Measurements from ENCODE around the gene NDNF. TPM values are rescaled to one million over a fixed set of nuclear protein-coding genes. Genes with fewer than 3 reads are reported as not detected.

Gene NDNF
- total RNA-seq, 6 experiments from 2014 or later = 0.12 to 0.14 TPM; not detected in 4

DNA sequence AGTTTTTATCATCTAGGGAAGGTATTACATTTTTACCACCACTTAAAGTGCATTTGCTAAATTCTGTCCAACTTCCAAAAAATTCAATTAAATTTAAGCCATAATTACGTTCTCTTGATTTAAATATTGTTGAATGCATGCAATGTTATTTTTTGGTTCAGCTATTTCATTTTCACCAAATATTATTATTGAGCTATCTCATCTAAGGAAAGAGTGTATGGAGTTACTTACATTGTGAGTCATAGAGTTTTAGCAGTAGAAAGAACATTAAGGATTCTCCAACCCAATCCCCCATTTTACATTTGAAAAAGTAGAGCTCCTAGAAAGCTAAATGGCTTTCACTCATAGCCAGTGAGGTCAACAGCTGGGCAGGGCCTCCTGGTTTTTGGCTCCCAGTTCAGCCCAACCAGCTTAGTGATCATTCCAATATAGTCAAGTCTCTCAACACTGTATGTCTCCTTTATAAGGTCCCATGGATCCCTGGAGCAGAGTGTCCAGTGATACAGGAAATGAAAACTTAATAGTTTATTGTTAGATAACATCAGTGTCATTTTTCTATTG lies 60.5 kb downstream of the NDNF start:
- TF ChIP-seq, protein P1, sequence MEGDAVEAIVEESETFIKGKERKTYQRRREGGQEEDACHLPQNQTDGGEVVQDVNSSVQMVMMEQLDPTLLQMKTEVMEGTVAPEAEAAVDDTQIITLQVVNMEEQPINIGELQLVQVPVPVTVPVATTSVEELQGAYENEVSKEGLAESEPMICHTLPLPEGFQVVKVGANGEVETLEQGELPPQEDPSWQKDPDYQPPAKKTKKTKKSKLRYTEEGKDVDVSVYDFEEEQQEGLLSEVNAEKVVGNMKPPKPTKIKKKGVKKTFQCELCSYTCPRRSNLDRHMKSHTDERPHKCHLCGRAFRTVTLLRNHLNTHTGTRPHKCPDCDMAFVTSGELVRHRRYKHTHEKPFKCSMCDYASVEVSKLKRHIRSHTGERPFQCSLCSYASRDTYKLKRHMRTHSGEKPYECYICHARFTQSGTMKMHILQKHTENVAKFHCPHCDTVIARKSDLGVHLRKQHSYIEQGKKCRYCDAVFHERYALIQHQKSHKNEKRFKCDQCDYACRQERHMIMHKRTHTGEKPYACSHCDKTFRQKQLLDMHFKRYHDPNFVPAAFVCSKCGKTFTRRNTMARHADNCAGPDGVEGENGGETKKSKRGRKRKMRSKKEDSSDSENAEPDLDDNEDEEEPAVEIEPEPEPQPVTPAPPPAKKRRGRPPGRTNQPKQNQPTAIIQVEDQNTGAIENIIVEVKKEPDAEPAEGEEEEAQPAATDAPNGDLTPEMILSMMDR (IDR thresholded peaks at IDR 0.05) = no peak
- no peak for DNase-seq
- Mint-ChIP-seq H3K9me3 (no peaks in the 10 kb centered on the region), H3K36me3 (ENCODE audit: low read depth) (no peaks in the 10 kb centered on the region), H3K4me3 (no peak overlapping the region), H3K27me3 (ENCODE audit: insufficient read depth) (no peaks in the 10 kb centered on the region; the same call in 1 of the 2 replicates), H3K27ac (no peak overlapping the region), H3K4me1 (ENCODE audit: low read depth) (no peaks in the 10 kb centered on the region)

DNA sequence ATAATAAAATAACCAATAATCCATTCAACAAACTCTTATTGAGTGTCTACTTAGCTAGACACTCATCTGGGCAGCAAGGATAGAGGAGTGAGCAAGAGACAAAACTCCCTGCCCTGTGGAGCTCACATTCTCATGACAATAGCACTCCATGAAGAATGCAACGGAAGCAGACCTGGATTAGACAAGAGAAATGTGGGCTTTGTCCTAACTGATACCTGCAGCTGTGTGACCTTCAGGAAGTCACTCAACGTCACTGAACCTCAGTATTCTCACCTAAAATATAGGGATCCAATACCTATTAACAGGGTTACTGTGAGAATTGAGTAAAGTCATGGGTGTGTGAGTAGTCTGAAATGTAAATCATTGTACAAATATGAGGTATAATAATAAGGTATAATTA lies 61.2 kb downstream of the NDNF start:
- TF ChIP-seq, protein P1 (IDR thresholded peaks at IDR 0.05) = no peak
- no peaks in the 10 kb centered on the region for H3K27me3 Mint-ChIP-seq (ENCODE audit: insufficient read depth)
- no peaks in the 10 kb centered on the region for H3K9me3 Mint-ChIP-seq
- H3K36me3 Mint-ChIP-seq (ENCODE audit: low read depth) = no peaks in the 10 kb centered on the region
- no peak for DNase-seq
- no peaks in the 10 kb centered on the region for H3K4me1 Mint-ChIP-seq (ENCODE audit: low read depth)
- H3K4me3 Mint-ChIP-seq = no peak overlapping the region
- H3K27ac Mint-ChIP-seq = no peak overlapping the region

DNA sequence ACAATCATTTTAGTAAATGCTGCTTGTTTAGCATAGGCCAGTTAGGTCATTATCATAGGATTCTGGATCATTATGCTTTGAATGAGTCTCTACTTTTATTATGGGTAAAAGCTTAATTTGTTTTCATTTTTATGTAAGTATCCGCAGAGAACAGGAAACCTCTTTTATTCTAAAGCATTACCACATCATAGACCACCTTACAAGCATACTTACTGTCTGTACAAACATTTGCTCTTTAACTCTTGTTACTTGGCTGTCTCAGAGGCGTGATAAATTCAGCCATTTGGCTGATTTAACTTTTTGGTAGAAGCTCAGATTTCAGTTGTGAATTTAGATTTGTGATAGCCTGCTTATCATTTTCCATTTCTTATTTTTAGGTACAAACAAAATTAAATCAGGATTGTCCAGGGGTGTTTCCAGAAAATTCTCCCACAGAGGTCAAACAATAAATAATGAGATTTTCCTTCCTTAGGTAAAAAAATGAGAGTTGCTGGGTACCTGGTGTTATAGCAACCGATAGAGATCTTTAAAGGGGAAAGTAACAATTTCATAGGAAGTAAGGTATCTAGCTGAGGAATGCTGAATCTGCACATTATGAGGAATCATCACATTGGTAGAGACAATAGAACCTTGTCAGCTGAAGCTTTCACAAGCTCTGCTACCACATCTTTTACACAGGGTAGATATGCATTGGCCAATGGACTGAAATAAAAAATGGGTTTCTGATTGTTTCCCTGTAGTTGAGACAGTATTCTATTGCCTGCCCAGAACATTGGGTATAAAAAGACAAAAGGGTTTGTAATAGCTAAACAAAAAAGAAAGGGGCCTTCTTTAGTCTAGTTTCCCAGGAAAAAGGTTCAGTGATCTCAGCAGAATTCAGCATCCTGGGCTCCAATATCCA lies 62.5 kb downstream of the NDNF start:
- Mint-ChIP-seq H3K9me3 (no peaks in the 10 kb centered on the region), H3K4me3 (no peak overlapping the region), H3K27ac (no peak overlapping the region), H3K36me3 (ENCODE audit: low read depth) (no peaks in the 10 kb centered on the region), H3K4me1 (ENCODE audit: low read depth) (no peaks in the 10 kb centered on the region), H3K27me3 (ENCODE audit: insufficient read depth) (no peaks in the 10 kb centered on the region)
- TF ChIP-seq, protein P1 (IDR thresholded peaks at IDR 0.05) = no peak
- no peak for DNase-seq

DNA sequence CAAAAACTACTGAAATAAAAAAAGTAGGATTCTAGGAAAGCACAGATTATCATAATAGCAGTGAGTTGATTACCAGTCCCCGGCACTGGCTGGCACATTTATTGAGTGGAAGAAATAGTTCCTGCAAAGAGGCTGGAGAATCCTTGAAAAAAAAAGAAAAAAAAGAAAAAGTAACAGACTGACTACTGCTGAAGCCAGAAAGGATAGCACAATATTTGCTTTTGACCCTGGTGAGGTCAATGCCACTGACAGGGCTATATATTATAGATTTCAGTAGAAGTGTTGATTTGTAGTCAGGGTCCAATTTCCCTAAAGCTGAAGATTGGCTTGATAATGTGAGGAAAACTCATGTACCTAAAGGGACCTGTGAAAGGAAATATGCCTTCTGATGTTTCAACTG lies 64.7 kb downstream of the NDNF start:
- TF ChIP-seq, protein P1 (IDR thresholded peaks at IDR 0.05) = no peak
- H3K9me3 Mint-ChIP-seq = no peaks in the 10 kb centered on the region
- H3K27me3 Mint-ChIP-seq (ENCODE audit: insufficient read depth) = no peaks in the 10 kb centered on the region
- no peaks in the 10 kb centered on the region for H3K4me1 Mint-ChIP-seq (ENCODE audit: low read depth)
- no peak overlapping the region for H3K27ac Mint-ChIP-seq
- no peak overlapping the region for H3K4me3 Mint-ChIP-seq
- no peaks in the 10 kb centered on the region for H3K36me3 Mint-ChIP-seq (ENCODE audit: low read depth)
- no peak for DNase-seq

DNA sequence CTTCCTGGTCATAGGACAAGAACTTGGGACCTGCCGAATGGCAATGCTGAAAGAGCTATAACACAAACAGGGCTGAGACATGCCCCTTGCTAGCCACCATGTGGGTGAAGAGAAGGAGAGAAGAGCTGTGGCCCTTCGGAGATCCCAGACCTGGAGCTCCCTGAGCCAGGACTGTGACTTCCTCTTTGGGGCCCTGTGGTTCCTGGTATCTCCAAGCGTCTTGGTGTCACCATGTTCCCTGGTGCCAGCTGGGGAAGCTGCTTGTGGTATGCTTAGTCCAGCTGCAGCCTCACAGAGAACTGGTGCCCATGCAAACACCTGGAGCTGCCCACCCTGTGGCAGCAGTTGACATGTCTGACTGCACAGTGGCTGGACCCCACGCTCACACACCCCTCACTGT lies 68.5 kb downstream of the NDNF start:
- H3K27me3 Mint-ChIP-seq (ENCODE audit: insufficient read depth) = no peaks in the 10 kb centered on the region
- no peaks in the 10 kb centered on the region for H3K36me3 Mint-ChIP-seq (ENCODE audit: low read depth)
- TF ChIP-seq, protein P1 (IDR thresholded peaks at IDR 0.05) = no peak
- no peak overlapping the region for H3K27ac Mint-ChIP-seq
- peaks cover 6% of the 10 kb centered on the region; the same call in 1 of the 2 replicates for H3K9me3 Mint-ChIP-seq
- no peaks in the 10 kb centered on the region for H3K4me1 Mint-ChIP-seq (ENCODE audit: low read depth)
- H3K4me3 Mint-ChIP-seq = no peak overlapping the region
- DNase-seq = no peak
